Measurements from ENCODE around the gene NPBWR2. TPM values are rescaled to one million over a fixed set of nuclear protein-coding genes. Genes with fewer than 3 reads are reported as not detected.

Gene NPBWR2
- total and polyA plus RNA-seq, 9 of the 15 experiments (the other 6 are each of a cell fraction or from before 2014, with no cell fraction given), result not detected

- no peak for TF ChIP-seq CREB3L1 (IDR thresholded peaks at IDR 0.05; ENCODE audit: borderline replicate concordance, low read depth)
- no peak for TF ChIP-seq C11orf30 (IDR thresholded peaks at IDR 0.05; ENCODE audit: low read depth)
- no peak for TF ChIP-seq ZNF133 (CRISPR knock-in tag; IDR thresholded peaks at IDR 0.05)
- TF ChIP-seq ZNF592 (IDR thresholded peaks at IDR 0.05), result peak; percentile 51; the same call in 1 of the 2 replicates
- 0 out of 2 replicates have a peak, but pooled peaks have one; percentile 47 for TF ChIP-seq ZNF740 (CRISPR knock-in tag; IDR thresholded peaks at IDR 0.05)
- TF ChIP-seq ZNF740 (tag; IDR thresholded peaks at IDR 0.05), result no peak
- no peak for TF ChIP-seq CBX2 (IDR thresholded peaks at IDR 0.05; ENCODE audit: insufficient read depth, low read length, poor library complexity, severe bottlenecking)
- no peak for TF ChIP-seq TRIM25 (IDR thresholded peaks at IDR 0.05; ENCODE audit: borderline replicate concordance)
- no peak for TF ChIP-seq PHF21A (IDR thresholded peaks at IDR 0.05; ENCODE audit: borderline replicate concordance, low read depth)
- peak; percentile 23 for TF ChIP-seq RBBP5 (IDR thresholded peaks at IDR 0.05; ENCODE audit: borderline replicate concordance, insufficient read depth, low read length, poor library complexity, severe bottlenecking)
- no peak for TF ChIP-seq RNF2 (IDR thresholded peaks at IDR 0.05)
- no peak for TF ChIP-seq MTA2 (IDR thresholded peaks at IDR 0.05; ENCODE audit: low read depth)
- TF ChIP-seq ZBTB11 (CRISPR knock-in tag; IDR thresholded peaks at IDR 0.05), result no peak
Measured at GRCh38 chr20:64053841-64054661, 53.3 kb downstream of the NPBWR2 start (continued).
